ENCODE measurements around the gene SGMS1.

Gene SGMS1

DNA sequence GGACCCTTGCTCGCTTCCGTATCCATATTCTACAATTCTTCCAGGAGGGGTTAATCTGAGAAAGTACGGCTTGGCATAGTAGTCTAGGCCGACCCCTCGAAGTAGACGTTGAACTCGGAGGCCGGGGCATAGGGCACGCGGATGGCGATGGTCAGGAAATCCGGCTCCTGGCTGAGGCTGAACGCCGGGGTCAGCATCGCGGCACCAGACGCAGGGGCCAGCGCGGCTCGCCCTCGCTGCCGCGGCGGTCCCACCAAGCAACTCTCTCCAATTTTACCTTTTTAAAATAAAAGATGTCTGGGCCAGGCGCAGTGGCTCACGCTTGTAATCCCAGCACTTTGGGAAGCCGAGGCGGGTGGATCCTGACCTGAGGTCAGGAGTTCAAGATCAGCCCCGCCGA lies 7.3 kb upstream of the SGMS1 start:
- H3K36me3 ChIP-seq (replicated peaks; ENCODE audit: low read depth, low read length) = no peaks in the 10 kb centered on the region
- TF ChIP-seq EZH2phosphoT487 (IDR thresholded peaks at IDR 0.05; ENCODE audit: low read depth) = no peak
- no peak for TF ChIP-seq CTCF (IDR thresholded peaks at IDR 0.05; ENCODE audit: low read depth, low read length)
- H2AFZ ChIP-seq (ENCODE audit: low read depth, low read length) = no peak overlapping the region
- H3K4me1 ChIP-seq (ENCODE audit: low read length) = no peaks in the 10 kb centered on the region
- no peaks in the 10 kb centered on the region for H3K27me3 ChIP-seq (ENCODE audit: low read depth, low read length)
- H4K20me1 ChIP-seq (ENCODE audit: insufficient read depth, low read length) = no peaks in the 10 kb centered on the region
- H3K9ac ChIP-seq (ENCODE audit: low read length) = no peak overlapping the region
- H3K4me2 ChIP-seq (ENCODE audit: low read length) = no peak overlapping the region
- H3K9me3 ChIP-seq (ENCODE audit: insufficient read depth, low read length) = no peaks in the 10 kb centered on the region
- H3K4me3 ChIP-seq (ENCODE audit: low read length) = no peak overlapping the region
- H3K79me2 ChIP-seq (ENCODE audit: low read length) = no peaks in the 10 kb centered on the region
- H3K27ac ChIP-seq (ENCODE audit: low read length) = no peak overlapping the region

- no peak overlapping the region for H2AFZ ChIP-seq (ENCODE audit: low read depth, low read length)
- no peak overlapping the region for H3K9ac ChIP-seq (ENCODE audit: low read length)
- no peak overlapping the region for H3K27ac ChIP-seq (ENCODE audit: low read length)
Measured at GRCh38 chr10:50629495-50630122, 5.9 kb upstream of the SGMS1 start.

DNA sequence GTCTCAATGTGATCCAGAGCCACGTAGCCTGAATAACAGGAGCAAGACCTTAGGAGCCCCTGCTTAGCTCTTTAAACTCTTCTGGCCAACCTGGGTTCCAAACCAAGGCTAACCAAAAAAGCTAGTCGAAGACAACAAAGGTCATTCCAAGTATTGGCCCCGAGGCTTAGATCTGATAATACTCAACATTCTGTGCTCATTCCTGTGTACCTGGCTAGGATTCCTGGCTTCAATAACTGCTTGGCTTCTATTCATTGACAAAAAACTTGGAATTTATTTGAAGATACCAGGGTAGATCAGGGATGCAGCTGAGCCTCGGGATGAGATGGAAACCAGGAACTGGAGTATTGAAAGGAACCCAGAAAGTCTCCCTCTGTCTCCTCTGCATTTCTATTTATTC lies 4.1 kb upstream of the SGMS1 start:
- Histone ChIP-seq H3K4me2 (ENCODE audit: low read length) (no peak overlapping the region), H3K4me1 (ENCODE audit: low read length) (no peaks in the 10 kb centered on the region), H4K20me1 (ENCODE audit: insufficient read depth, low read length) (no peaks in the 10 kb centered on the region), H3K79me2 (ENCODE audit: low read length) (peaks cover 13% of the 10 kb centered on the region), H3K9ac (ENCODE audit: low read length) (no peak overlapping the region), H3K9me3 (ENCODE audit: insufficient read depth, low read length) (no peaks in the 10 kb centered on the region), H3K4me3 (ENCODE audit: low read length) (no peak overlapping the region), H3K36me3 (replicated peaks; ENCODE audit: low read depth, low read length) (no peaks in the 10 kb centered on the region), H3K27me3 (ENCODE audit: low read depth, low read length) (no peaks in the 10 kb centered on the region), H3K27ac (ENCODE audit: low read length) (no peak overlapping the region), H2AFZ (ENCODE audit: low read depth, low read length) (no peak overlapping the region)
- TF ChIP-seq EZH2phosphoT487 (IDR thresholded peaks at IDR 0.05; ENCODE audit: low read depth) (no peak), CTCF (IDR thresholded peaks at IDR 0.05; ENCODE audit: low read depth, low read length) (no peak)

More at GRCh38 chr10:50629495-50630122, 5.9 kb upstream of the SGMS1 start:
- Histone ChIP-seq H4K20me1 (ENCODE audit: insufficient read depth, low read length) (no peaks in the 10 kb centered on the region), H3K4me1 (ENCODE audit: low read length) (no peaks in the 10 kb centered on the region), H3K4me3 (ENCODE audit: low read length) (no peak overlapping the region), H3K79me2 (ENCODE audit: low read length) (peaks cover 6% of the 10 kb centered on the region; the same call in 1 of the 2 replicates), H3K4me2 (ENCODE audit: low read length) (no peak overlapping the region), H3K27me3 (ENCODE audit: low read depth, low read length) (no peaks in the 10 kb centered on the region), H3K36me3 (replicated peaks; ENCODE audit: low read depth, low read length) (no peaks in the 10 kb centered on the region), H3K9me3 (ENCODE audit: insufficient read depth, low read length) (no peaks in the 10 kb centered on the region)
- no peak for TF ChIP-seq CTCF (IDR thresholded peaks at IDR 0.05; ENCODE audit: low read depth, low read length)
- TF ChIP-seq EZH2phosphoT487 (IDR thresholded peaks at IDR 0.05; ENCODE audit: low read depth) = no peak

- Histone ChIP-seq H3K4me2 (ENCODE audit: low read length) (no peak overlapping the region), H3K9me3 (ENCODE audit: insufficient read depth, low read length) (no peaks in the 10 kb centered on the region), H4K20me1 (ENCODE audit: insufficient read depth, low read length) (no peaks in the 10 kb centered on the region), H2AFZ (ENCODE audit: low read depth, low read length) (no peak overlapping the region), H3K4me3 (ENCODE audit: low read length) (no peak overlapping the region), H3K9ac (ENCODE audit: low read length) (no peak overlapping the region), H3K27me3 (ENCODE audit: low read depth, low read length) (no peaks in the 10 kb centered on the region), H3K4me1 (ENCODE audit: low read length) (no peaks in the 10 kb centered on the region), H3K36me3 (replicated peaks; ENCODE audit: low read depth, low read length) (no peaks in the 10 kb centered on the region), H3K79me2 (ENCODE audit: low read length) (peaks cover 17% of the 10 kb centered on the region), H3K27ac (ENCODE audit: low read length) (no peak overlapping the region)
- no peak for TF ChIP-seq CTCF (IDR thresholded peaks at IDR 0.05; ENCODE audit: low read depth, low read length)
- no peak for TF ChIP-seq EZH2phosphoT487 (IDR thresholded peaks at IDR 0.05; ENCODE audit: low read depth)
Measured at GRCh38 chr10:50627443-50627842, 3.7 kb upstream of the SGMS1 start.
